ENCODE results near the gene TSPEAR.

- TF ChIP-seq CTCF (IDR thresholded peaks at IDR 0.05 in 4 of 5, conservative IDR thresholded peaks at IDR 0.05 in 1 of 5) (no peak), POLR2A (IDR thresholded peaks at IDR 0.05) (no peak)
These were observed 129.3 kb downstream of the TSPEAR start for GRCh38 chr21:44582055-44582454.

All from gastrocnemius medialis (tissue), 4 donors.